NCI-H446 (cell line): ENCODE results near the gene NDUFC2.
"Not testable (repeated sequence)": the region's sequence is repeated elsewhere in the genome, so short reads cannot be mapped to it uniquely, and the experiment has no call there.

ENCODE experiments used
- DNase-seq, 2 experiments: peaks; one replicate each; lab custom pipeline; 2025; lab: John Stamatoyannopoulos, UW

Gene NDUFC2

DNA sequence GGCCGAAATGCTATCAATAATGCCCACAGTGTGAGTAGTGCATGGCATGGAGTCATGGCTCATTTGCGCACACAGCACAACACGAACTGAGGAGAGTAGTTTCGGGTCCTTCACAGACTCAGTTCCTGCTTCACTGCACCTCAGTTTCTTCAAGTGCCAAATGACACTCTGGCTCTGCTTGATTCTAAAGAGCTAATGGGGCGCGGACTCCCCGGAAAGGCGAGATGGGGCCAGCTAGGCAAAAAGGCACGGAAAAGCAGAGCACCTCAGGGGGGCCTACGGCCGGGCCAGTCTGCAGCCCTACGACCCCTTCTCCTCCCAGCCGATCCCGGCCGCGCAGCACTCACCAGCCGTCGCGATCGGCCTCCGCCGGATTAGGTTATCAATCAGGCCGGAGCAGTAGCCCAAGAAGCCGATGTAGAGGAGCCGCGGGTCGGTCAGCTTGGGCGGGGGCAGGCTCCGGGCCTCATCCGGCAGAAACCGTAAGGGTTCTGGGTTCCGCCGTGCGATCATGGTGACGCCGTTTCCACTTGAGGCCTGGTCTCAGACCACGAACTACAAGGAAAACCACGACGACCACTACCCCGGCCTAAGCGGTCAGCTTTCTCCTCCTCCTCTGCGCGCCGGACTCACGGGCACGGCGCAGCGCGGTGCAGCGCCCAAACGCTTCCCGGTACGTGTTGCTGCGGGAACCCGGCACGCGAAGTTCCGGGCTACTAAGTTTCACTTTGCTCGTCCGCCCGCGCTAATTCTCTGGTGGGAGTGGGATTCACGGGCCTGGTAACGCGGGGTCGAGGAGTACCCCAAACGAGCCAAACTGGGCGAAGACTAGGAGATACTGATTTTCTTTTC is at the start of gene NDUFC2:
NDUFC2 (minus strand) TSS at position 631 of the 852 bp plus-strand sequence; CDS start at position 513, 118 bp downstream.
- peak; percentile 37 to 85 for DNase-seq

DNA sequence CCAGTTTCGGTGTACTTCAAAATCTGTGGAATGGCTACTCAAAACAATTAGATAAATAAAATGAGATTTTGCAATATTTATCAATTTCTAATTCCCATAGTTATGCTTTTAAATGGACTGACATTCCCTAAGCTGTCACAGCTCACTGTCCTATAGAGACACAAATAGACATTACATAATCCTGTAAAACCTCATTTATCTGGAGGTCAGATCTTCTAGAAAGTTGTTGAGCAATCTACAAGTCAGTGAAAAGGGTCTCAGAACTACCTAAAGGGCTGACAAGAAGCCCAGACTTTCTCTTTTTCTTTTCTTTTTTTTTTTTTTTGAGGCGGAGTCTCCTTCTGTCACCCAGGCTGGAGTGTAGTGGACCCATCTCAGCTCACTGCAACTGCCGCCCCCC is 47.7 kb upstream of the NDUFC2 start:
- DNase-seq: no peak

DNA sequence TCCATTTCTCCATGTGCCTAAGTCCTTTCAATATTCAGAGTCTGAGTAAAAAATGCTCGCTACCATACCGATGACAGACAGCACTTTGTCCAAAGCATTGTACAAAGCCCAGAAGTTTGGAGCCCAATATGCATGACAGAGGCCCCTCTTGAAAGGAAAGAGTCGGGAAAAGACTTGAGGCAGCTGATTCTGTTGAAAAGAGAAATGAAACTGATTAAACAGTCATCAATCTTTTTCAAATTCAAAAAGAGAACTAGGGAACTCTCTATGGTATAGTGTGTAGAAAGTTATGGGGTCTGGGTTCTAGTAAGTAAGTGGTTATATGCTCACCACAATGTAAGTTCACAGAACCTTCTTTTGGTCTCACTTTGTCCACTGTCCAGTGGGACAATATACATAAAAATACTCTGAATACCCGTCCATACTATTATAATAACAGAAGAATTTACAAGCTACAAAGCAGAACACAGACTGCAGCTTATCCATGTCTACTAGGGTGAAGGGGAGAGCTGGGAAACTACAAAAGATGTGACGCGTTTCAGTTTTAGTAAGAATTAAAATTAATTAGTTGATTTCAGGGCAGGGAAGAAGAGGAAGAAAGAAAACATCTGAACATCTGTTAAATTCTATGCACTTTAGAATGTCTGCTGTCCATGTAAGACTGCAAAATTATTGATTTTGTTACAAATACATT is 33.1 kb upstream of the NDUFC2 start:
- no peak for DNase-seq

DNA sequence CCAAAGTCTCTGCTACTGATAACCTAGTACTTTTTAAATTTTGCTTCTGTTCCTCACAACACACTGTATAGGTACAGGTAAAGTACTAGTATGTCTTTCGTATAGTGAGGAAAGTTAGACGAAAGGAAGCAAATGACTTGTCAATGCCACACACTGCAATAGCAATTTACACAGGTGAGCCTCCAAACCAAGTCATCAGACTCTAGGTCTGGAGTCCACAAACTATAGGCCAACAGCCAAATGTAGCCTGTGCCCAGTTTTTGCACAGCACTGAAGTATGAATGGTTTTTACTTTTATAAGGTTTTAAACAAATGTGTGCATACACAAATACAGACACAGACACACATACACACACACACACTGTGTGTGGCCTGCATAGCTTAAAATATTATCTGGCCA is 31.6 kb upstream of the NDUFC2 start:
- no peak for DNase-seq

DNA sequence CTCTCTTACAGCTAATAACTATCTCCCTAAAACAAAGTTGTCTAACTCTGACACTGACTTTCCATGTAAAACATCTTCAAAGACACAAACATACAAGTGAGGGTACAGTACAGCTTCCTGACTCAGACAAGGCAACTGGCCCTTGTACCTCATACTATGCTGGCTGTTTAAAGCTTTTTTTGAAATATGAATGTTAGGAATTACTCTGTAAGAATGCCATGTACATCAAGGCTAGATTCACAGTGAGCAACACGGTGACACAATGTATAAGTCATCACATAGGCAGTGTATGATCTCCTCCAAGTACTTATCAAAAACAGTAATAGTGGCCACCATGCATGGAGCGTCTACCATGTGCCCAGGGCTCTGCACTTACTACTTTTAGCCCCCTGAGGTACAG is 31.2 kb upstream of the NDUFC2 start:
- no peak for DNase-seq

DNA sequence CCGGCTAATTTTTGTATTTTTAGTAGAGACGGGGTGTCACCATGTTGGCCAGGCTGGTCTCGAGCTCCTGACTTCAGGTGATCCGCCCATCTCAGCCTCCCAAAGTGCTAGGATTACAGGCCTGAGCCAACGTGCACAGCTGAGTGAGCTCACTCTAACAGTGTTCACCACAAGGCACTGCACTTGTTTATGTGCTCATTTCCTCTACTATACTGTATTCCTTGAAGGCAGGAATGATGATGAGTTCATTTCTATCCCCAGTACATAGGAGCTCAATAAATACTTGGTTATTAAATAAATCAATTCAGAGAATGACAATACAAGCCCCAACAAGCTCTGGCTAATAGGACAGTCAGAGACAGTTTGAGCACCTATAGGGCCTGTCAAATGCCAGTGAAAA is 30.7 kb upstream of the NDUFC2 start:
- DNase-seq: no peak

DNA sequence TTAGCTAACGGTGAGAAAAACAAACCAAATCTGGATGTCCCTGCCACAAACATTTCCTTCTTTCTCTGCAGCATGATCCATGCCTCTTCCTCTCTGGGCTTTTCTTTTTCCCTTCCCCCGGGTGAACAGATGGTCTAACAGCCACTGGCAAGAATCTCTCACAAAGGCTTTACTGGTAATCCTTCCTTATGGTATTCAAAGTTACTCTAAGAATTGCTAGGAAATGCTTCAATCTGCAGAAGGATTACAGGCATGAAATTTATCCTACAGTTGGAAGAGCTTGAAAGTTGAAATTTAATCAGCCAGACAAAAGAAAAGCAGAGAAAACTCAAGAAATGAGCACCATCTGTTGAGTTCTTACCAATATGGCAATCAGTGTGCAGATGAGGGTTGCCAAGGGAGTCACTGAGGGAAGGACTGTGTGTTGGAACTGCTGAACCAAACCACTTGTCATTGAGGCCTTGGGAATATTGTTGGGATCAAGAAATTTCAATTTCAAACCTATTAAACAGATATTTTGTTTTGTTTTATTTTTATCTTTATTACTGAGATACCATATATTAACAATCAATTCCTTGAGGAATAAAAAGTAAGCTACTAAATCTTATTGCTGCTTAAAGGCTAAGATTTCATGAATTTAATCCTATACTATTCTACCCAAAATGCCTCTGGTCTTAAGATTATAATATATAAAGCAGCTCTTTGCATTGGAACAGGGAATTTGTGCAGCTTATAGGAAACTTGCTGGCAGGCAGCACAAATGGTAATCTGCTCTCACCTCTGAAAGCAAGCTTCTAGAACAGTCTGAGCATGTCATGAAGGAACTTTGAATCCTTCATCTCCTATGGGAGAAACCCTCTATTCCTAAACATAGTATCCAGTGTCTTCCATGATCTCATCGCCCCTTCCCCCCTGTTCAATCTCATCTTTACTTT is 29.7 kb upstream of the NDUFC2 start:
- peak; percentile 88 to 97 for DNase-seq

DNA sequence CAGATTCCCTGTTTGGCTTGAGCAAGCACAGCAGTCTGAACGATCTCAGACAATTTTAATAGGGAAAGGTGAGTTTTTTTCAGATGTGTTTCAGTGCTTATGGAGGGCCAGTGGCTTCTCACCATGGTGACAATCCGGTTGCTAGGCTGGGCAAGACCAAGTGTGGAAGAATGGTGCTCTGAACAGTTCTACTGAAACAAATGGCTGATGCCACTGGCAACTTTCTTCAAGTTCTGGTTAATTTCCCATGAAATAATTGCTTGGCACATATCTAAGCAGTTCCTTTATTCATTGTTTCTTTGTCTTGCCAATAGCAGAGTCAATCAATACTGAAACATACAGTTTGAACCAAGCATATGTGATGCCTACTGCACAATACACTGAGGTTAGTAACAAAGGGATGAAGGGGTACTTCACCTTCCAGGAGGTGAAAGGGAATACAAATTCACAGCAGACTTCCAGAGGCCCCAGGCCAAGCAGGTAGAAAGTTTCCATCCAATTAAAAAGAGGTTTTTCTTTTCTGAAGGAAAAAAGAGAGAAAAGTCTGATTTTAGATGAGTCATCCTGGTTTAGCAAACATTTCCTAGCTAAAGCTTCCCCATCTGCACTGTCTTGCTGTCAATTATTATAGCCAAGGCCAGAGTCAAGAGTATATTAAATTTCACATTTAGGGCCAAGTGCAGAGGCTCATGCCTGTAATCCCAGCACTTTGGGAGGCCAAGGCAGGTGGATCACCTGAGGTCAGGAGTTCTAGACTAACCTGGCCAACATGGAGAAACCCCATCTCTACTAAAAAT is 21.2 kb upstream of the NDUFC2 start:
- DNase-seq: peak; percentile 76 to 93

DNA sequence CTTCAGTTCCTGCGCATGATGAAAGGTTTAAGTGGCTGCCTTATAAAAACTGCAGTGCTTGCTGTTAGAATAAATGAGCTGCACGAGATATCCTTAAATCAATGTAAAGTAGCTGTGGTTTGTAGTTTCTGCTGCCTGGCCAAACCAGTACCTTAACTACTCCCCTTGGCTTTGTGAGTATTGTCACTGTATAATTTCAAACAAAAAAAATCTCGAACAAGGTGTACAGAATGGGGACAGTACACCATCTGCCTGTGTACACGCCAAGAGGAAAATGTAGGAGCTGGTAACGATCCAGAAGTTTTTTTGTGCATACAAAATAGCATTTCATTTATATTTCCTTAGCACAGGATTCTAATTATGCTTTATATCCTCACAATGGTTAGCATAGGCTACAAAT is 20.6 kb upstream of the NDUFC2 start:
- DNase-seq: peak; percentile 65 to 72

DNA sequence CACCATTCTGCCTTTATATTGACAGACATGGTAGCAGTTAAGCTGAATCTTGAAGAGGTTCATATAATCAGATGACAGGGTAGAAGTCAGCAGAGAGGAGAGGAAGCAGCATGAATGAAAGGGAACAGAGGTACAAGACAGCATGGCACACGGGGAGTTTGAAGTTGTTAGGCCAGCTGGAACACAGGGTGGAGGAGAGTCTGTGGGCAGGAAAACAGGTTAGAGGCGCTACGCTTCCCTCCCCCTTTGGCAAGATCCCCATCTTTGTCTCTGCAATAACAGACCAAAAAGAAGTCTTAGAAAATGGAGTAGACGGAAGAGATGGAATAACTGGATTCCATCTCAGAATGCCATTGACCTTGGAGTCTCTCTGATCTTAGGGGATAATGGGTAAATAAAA is 20.0 kb upstream of the NDUFC2 start:
- peak in 1 of 2 experiments; percentile 34 for DNase-seq

DNA sequence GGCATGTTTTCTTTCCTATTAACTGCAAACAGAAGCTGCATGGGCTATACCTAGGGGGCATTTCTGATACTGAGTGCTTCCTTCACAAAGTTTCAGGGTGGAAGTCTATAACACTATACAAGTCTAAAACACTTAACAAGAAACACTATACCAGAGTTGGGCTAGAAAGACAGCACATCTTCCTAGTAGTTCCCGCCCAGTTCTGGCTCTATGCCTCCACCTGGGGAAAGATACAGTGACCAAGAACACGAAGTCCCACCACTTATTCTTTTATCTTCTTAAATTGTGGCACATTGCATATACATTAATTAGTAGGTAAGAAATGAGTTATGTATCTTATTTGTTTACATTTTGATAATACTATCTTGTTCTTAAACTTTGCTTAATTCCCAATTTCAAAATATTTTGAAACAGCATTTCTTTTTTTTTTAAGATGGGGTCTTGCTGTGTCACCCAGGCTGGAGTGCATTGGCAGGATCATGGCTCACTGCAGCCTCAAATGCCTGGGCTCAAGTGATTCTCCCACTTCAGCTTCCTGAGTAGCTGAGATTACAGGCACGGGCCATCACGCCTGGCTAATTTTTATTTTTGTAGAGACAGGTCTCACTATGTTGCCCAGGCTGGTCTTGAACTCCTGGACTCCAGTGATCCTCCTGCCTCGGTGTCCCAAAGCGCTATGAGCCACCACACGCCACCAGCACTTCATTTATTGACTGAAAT is 18.2 kb upstream of the NDUFC2 start:
- DNase-seq: no peak

DNA sequence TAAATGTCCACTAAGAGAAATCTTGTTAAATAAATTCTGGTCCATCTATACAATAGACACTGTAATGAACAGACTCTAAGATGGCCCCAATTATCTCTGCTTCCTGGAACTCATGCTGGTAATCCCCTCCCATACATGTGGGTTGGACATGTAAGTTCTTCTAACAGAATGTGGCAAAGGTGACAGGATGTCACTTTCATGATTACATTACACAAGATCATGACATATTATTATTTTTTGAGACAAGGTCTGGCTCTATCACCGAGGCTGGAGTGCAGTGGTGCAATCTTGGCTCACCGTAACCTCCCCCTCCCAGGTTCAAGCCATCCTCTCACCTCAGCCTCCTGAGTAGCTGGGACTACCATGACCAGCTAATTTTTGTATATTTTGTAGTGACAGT is 14.6 kb upstream of the NDUFC2 start:
- no peak for DNase-seq

DNA sequence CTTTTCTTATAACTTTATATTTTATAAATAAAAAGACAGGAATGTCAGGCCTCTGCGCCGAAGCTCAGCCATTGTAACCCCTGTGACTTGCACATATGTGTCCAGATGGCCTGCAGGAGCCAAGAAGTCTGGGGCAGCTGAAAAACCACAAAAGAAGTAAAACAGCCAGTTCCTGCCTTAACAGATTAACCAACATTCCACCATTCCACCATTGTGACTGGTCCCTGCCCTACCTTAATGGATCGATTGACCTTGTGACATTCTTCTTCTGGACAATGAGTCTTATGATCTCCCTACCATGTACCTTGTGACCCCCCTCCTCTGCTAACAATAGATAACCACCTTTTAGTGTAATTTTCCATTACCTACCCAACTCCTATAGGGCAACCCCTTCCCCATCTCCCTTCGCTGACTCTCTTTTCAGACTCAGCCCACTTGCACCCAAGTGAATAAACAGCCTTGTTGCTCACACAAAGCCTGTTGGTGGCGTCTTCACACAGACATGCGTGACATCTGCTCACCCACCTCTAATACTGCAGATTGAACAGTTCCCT is 6.9 kb upstream of the NDUFC2 start:
- not testable (repeated sequence) for DNase-seq

DNA sequence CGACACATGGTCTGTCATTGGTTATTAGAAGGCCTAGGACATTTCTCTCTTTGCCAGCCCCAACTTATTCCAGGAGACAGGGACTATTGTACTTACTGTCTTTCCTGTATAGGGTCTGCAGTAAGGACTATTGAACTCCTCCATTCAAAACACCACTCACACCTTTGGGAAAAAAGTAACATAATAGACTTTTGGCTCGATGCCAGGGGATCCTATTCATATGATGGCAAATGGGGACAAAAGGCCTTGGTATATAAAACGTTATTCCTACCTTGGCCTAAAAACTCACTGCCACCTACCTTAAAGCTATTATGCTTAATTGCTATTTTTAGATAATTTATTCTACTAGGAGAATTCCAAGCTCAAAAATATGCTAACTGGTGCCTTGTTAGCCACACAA is 6.3 kb upstream of the NDUFC2 start:
- DNase-seq: no peak

DNA sequence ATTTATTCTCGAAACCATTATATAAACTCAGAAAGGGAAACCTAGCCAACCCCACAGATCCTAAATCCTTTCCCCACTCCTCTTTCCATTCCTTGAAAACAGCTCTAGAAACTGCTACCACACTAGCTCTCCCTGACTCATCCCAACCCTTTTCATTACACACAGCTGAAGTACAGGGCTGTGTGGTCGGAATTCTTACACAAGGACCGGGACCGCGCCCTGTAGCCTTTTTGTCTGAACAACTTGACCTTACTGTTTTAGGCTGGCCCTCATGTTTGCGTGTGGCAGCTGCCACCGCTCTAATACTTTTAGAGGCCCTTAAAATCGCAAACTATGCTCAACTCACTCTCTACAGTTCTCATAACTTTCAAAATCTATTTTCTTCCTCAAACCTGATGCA is 4.8 kb upstream of the NDUFC2 start:
- not testable (repeated sequence) for DNase-seq

DNA sequence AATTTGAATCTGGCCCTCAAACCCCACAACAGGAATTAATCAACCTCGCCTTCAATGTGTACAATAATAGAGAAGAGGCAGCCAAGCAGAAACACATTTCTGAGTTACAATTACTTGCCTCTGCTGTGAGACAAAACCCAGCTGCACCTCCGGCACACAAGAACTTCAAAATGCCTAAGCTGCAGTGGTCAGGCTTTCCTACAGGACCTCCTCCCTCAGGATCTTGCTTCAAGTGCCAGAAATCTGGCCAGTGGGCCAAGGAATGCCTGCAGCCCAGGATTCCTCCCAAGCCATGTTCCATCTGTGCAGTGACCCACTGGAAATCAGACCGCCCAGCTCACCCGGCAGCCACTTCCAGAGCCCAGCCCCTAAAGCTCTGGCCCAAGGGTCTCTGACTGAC is 3.4 kb upstream of the NDUFC2 start:
- DNase-seq: no peak

DNA sequence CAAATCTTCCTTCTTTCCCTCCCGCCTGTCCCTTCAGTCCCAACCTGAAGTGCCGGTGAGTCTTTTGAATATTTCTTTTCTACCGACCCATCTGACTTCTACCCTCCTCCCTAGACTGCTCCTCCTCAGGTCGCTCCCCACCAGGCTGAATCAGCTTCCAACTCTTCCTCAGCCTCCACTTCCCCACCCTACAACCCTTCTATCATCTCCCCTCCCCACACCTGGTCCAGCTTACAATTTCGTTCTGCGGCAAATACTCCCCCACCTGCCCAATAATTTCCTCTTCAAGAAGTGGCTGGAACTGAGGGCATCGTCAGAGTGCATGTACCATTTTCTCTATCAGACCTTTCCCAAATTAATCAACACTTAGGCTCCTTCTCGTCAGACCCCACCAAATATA is 2.5 kb upstream of the NDUFC2 start:
- DNase-seq: no peak

DNA sequence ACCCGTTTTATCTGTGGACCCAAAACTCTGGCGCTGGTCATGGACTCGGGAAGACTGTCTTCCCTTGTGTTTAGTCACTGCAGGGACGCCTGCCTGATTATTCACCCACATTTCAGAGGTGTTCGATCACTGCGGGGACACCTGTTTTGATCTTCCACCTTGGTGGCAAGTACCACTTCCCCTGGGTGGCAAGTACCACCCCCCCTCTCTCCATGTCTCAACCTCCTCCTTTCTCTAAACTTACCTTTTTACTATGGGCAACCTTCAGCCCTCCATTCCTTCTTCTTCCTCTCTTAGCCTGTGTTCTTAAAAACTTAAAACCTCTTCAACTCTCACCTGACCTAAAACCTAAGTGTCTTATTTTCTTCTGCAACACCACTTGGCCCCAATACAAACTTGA is 1.9 kb upstream of the NDUFC2 start:
- no peak for DNase-seq

DNA sequence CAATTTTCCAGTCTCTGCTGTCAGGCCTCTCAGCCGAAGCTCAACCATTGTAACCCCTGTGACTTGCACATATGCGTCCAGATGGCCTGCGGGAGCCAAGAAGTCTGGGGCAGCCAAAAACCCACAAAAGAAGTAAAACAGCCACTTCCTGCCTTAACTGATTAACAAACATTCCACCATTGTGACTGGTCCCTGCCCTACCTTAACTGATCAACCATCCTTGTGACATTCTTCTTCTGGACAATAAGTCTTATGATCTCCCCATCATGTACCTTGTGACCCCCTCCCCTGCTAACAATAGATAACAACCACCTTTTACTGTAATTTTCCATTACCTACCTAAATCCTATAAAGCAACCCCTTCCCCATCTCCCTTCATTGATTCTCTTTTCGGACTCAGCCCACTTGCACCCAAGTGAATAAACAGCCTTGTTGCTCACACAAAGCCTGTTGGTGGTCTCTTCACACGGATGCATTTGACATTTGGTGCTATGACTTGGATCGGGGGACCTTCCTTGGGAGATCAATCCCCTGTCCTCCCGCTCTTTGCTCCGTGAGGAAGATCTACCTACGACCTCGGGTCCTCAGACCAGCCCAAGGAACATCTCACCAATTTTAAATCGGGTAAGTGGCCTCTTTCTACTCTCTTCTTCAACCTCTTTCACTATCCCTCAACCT is 1.3 kb upstream of the NDUFC2 start:
- no peak for DNase-seq
